Measurements from ENCODE around the gene KLHDC7A. TPM values are rescaled to one million over a fixed set of nuclear protein-coding genes. Genes with fewer than 3 reads are reported as not detected.

Gene KLHDC7A
- total RNA-seq, 2 donors from 2014 or later: not detected

- DNase-seq (ENCODE audit: low spot score) (no peak), ATAC-seq (ENCODE audit: insufficient number of reproducible peaks, low FRiP score, low read depth) (no peak)
- Histone ChIP-seq H3K9me3 (peaks cover 4% of the 10 kb centered on the region), H3K4me1 (ENCODE audit: control insufficient read depth in 1 of 2, low read depth in 2 of 2) (no peaks in the 10 kb centered on the region), H3K27me3 (replicated peaks; ENCODE audit: insufficient read depth) (no peaks in the 10 kb centered on the region), H3K36me3 (no peaks in the 10 kb centered on the region), H3K4me3 (no peak overlapping the region), H3K27ac (no peak overlapping the region)
- no peak for TF ChIP-seq CTCF (IDR thresholded peaks at IDR 0.05)
Observed at GRCh38 chr1:18508084-18508483, 27.4 kb downstream of the KLHDC7A start.

- Histone ChIP-seq H3K4me3 (no peak overlapping the region), H3K27ac (no peak overlapping the region), H3K9me3 (peaks cover 8% of the 10 kb centered on the region), H3K4me1 (ENCODE audit: control insufficient read depth in 1 of 2, low read depth in 2 of 2) (no peaks in the 10 kb centered on the region), H3K36me3 (no peaks in the 10 kb centered on the region), H3K27me3 (replicated peaks; ENCODE audit: insufficient read depth) (no peaks in the 10 kb centered on the region)
- TF ChIP-seq CTCF (IDR thresholded peaks at IDR 0.05): no peak
- no peak for DNase-seq (ENCODE audit: low spot score)
- ATAC-seq (ENCODE audit: insufficient number of reproducible peaks, low FRiP score, low read depth): no peak
Observed at GRCh38 chr1:18511149-18511873, 30.6 kb downstream of the KLHDC7A start.

- no peak for ATAC-seq (ENCODE audit: insufficient number of reproducible peaks, low FRiP score, low read depth)
- Histone ChIP-seq H3K27me3 (replicated peaks; ENCODE audit: insufficient read depth) (no peaks in the 10 kb centered on the region), H3K27ac (no peak overlapping the region), H3K4me3 (no peak overlapping the region), H3K36me3 (no peaks in the 10 kb centered on the region), H3K9me3 (peaks cover 13% of the 10 kb centered on the region), H3K4me1 (ENCODE audit: control insufficient read depth in 1 of 2, low read depth in 2 of 2) (no peaks in the 10 kb centered on the region)
- no peak for DNase-seq (ENCODE audit: low spot score)
- TF ChIP-seq CTCF (IDR thresholded peaks at IDR 0.05): no peak
Observed at GRCh38 chr1:18511874-18512150, 31.1 kb downstream of the KLHDC7A start.

- H3K36me3 ChIP-seq: no peaks in the 10 kb centered on the region
- no peak for TF ChIP-seq CTCF (IDR thresholded peaks at IDR 0.05)
- no peak for DNase-seq (ENCODE audit: low spot score)
- H3K4me1 ChIP-seq (ENCODE audit: control insufficient read depth in 1 of 2, low read depth in 2 of 2): no peaks in the 10 kb centered on the region
- no peaks in the 10 kb centered on the region for H3K27me3 ChIP-seq (replicated peaks; ENCODE audit: insufficient read depth)
- ATAC-seq (ENCODE audit: insufficient number of reproducible peaks, low FRiP score, low read depth): no peak
- no peak overlapping the region for H3K4me3 ChIP-seq
- no peak overlapping the region for H3K27ac ChIP-seq
- H3K9me3 ChIP-seq: peaks cover 14% of the 10 kb centered on the region
Observed at GRCh38 chr1:18512883-18513282, 32.2 kb downstream of the KLHDC7A start.

GRCh38 chr1:18513995-18514394, 33.3 kb downstream of the KLHDC7A start:
- ATAC-seq (ENCODE audit: insufficient number of reproducible peaks, low FRiP score, low read depth): no peak
- peaks cover 13% of the 10 kb centered on the region for H3K9me3 ChIP-seq
- no peak for TF ChIP-seq CTCF (IDR thresholded peaks at IDR 0.05)
- no peak overlapping the region for H3K4me3 ChIP-seq
- H3K27ac ChIP-seq: no peak overlapping the region
- no peaks in the 10 kb centered on the region for H3K27me3 ChIP-seq (replicated peaks; ENCODE audit: insufficient read depth)
- no peaks in the 10 kb centered on the region for H3K36me3 ChIP-seq
- H3K4me1 ChIP-seq (ENCODE audit: control insufficient read depth in 1 of 2, low read depth in 2 of 2): no peaks in the 10 kb centered on the region
- no peak for DNase-seq (ENCODE audit: low spot score)
